HG02798 (cell line): ENCODE measurements around the gene CASKIN1.
A peak's percentile ranks its signal among the peaks of the same experiment; 100 is the strongest.

Experiments used
- ATAC-seq: cut with Tn5 transposase; IDR thresholded peaks from one replicate; pipeline ENCODE4 v1.9.1; 2021; ENCODE audit warnings: mild to moderate bottlenecking; ENCODE audit not compliant: unreplicated experiment, poor library complexity

The CASKIN1 gene

GRCh38 chr16:2160915-2161551 is 35.4 kb downstream of the CASKIN1 start:
- no peak for ATAC-seq

GRCh38 chr16:2159175-2159838 is 37.1 kb downstream of the CASKIN1 start:
- no peak for ATAC-seq

GRCh38 chr16:2158262-2158638 is 38.2 kb downstream of the CASKIN1 start:
- ATAC-seq = no peak

GRCh38 chr16:2157480-2158261 is 38.7 kb downstream of the CASKIN1 start:
- no peak for ATAC-seq

GRCh38 chr16:2156849-2157224 is 39.6 kb downstream of the CASKIN1 start:
- ATAC-seq = no peak

- ATAC-seq = no peak
Measured at GRCh38 chr16:2155977-2156848, 40.2 kb downstream of the CASKIN1 start.

DNA sequence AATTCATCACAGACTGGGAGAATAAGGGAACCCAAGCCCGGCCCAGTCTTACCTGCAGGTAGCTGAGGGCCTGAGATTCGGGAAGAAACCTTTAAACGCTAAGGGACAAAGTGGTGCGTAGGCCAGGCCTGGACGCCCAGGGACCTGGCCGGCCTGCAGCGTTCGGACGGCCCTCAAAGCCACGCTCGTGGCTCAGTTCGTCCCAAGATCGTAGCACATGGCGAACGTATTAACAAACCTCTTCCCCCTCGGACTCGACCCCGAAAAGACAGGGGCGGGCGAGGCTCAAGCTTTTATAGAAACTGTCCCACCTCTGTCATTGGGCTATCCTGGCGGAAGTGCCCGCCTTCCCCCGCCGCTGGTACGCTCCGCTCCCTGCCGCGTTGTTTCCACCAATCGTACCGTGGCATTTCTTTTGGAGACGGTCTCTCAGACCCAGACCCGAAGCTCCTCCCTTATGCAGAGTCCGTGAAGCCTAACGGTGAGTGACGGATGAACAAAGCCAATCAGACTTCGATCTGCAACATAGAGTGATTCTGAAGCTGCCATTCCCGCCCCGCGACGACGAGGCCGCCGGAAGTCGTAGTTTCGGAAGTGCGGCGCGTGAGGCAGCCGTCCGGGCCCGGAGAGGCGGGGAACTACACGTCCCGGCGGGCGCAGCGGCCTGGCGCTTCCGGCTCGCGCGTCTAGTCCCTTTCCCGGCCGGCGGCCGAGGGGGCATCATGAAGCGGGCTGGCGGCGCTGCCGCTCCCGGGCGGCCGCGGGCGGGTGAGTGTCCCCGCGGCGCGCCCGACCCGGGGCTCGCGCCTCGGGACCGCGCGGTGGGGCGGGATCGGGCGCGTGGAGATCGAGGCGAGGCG is 41.1 kb downstream of the CASKIN1 start, which contains the start of gene TRAF7:
Gene TRAF7 (plus strand): TSS at position 692 of the 860 bp plus-strand sequence. CDS start 8,139 bp downstream, outside the sequence.
- ATAC-seq = peak; percentile 86

DNA sequence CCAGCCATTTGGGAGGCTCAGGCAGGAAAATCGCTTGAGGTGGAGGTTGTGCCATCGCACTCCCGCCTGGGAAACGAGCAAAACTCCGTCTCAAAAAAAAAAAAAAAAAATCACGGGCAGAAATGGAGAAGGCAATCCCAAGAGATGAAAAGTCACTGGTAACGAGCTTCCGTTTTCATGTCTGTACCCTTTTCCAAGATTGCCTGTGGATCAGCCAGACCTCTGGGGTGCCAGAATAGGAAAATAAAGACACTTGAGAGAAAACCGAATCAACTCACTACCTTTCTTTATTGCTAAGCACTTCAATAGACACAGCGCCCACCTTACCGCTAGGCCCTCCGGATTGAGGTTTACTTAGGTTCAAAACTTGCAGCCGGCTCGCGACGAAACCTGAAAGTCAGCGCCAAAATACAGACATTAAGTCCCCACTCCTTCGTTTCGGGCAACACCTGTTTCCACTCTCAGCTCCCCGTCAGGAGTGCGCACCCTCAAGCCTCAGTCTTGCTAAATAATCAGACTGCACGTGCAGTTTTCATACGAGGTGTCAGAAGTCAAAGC is 41.8 kb downstream of the CASKIN1 start:
- no peak for ATAC-seq

- no peak for ATAC-seq
Measured at GRCh38 chr16:2152695-2153506, 43.5 kb downstream of the CASKIN1 start.

- no peak for ATAC-seq
Measured at GRCh38 chr16:2151188-2152091, 45.0 kb downstream of the CASKIN1 start.

- no peak for ATAC-seq
Measured at GRCh38 chr16:2150418-2151187, 45.8 kb downstream of the CASKIN1 start.

- ATAC-seq = no peak
Measured at GRCh38 chr16:2149630-2150417, 46.6 kb downstream of the CASKIN1 start.

DNA sequence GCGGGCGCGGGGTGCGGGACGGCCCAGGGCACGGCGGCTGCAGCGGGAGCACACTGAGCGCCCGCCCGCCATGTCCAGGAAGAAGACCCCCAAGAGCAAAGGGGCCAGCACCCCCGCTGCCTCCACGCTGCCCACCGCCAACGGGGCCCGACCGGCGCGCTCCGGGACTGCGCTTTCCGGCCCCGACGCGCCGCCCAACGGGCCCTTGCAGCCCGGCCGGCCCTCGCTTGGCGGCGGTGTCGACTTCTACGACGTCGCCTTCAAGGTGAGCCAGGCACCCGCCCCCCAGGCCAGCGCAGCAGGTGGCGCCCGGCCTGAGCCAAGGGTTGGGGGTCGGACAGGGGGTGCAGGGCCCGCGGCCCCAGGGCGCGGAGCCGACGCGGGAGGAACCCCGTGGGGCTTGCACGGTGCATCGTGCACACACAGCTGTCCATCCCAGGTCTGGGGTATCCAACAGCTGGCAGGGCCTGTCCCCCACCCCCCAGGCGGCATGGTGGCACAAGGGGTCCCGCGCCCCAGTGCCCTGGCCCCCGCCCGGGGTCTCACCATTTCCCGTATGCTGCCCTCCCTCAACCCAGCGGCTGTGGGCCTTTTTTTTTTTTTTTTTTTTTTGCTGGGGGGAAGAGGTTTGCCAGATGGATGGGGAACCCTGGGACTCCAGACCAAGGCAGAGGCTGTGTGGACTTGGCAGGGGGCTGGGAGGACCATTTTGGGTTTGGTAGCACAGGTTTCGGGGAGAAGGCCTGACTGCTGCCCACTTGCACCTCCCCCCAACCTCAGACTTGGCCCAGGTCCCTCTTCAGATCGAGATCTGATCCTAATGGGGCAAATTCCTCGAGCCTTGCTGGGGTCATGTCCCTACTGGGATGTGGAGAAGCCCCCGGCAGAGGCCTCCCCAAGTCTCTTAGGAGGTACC is 47.4 kb downstream of the CASKIN1 start:
- ATAC-seq = no peak

DNA sequence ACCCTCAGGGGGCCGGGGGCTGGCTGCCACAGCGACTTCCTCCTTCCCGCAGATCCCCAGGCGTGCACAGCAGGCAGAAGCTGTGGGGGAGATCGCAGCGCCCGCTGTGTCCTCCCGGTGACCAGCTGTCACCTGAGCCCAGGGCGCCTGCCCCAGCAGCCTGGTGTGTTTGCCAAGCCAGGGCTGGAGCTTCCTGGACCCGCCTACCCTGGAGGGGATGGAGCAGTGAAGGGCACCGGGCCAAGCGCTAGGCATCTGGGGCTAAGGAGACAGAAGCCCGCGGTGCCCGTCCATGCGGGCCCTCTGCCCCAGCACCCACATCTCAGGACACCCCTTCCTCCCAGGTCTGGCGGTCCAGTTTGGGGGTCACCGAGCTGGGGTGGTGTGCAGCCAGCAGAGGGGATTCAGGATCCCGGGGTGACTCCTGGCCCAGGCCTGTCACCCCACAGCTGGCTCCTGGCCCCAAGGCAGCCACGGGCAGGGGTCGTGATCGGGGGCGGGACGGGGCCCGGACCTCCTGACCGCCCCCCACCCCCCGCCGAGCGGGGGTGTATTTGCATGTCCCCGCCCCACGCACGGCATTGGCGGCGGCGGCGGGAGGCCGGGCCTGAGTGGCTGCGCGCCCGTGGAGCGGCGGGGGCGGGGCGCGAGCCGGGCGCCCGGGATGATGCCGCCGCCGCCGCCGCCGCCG is 48.3 kb downstream of the CASKIN1 start, which contains the start of gene RAB26:
Gene RAB26 (plus strand): TSS at position 645 of the 691 bp plus-strand sequence. CDS start 159 bp downstream, outside the sequence.
- no peak for ATAC-seq
